PFSK-1 (cell line): ENCODE results near the gene GNB1L.

Experiments used
- FOXP2 ChIP-seq: optimal IDR thresholded peaks from 2 replicates; pipeline ENCODE3; 2011; ENCODE audit warnings: borderline replicate concordance, control low read depth, inconsistent platforms; ENCODE audit not compliant: insufficient read depth; ENCODE audit errors: extremely low read length, extremely low read depth
- POLR2AphosphoS5 ChIP-seq: IDR thresholded peaks from 2 replicates; pipeline ENCODE4 v1.6.1; 2012; ENCODE audit warnings: low read depth, mild to moderate bottlenecking, control low read depth, low read length, moderate library complexity
- REST ChIP-seq, 2 experiments: IDR thresholded peaks; 2 replicates each; pipeline versions ENCODE4 v1.6.1 to v1.8.0; 2011 to 2012; ENCODE audit warnings: low read depth in 2 of 2, low read length in 2 of 2, control low read depth in 1 of 2, inconsistent platforms in 1 of 2, mild to moderate bottlenecking in 1 of 2, moderate library complexity in 1 of 2; ENCODE audit not compliant: insufficient read depth in 1 of 2
- SIN3A ChIP-seq: IDR thresholded peaks from 2 replicates; pipeline ENCODE4 v1.6.1; 2012; ENCODE audit warnings: mild to moderate bottlenecking, low read length, moderate library complexity, borderline replicate concordance; ENCODE audit not compliant: insufficient read depth
- TAF1 ChIP-seq: IDR thresholded peaks from 2 replicates; pipeline ENCODE4 v1.6.1; 2012; ENCODE audit warnings: low read length, control low read depth, borderline replicate concordance; ENCODE audit not compliant: insufficient read depth

The GNB1L gene

GRCh38 chr22:19869497-19870152 is 15.0 kb upstream of the GNB1L start:
- TF ChIP-seq TAF1, result no peak
- TF ChIP-seq REST (IDR thresholded peaks at IDR 0.05; ENCODE audit: insufficient read depth in 1 of 2, low read depth in 2 of 2, low read length in 2 of 2), result no peak
- TF ChIP-seq FOXP2, result no peak
- TF ChIP-seq SIN3A, result no peak
- TF ChIP-seq POLR2AphosphoS5, result no peak

GRCh38 chr22:19868773-19869471 is 14.2 kb upstream of the GNB1L start:
- TF ChIP-seq POLR2AphosphoS5, result no peak
- no peak for TF ChIP-seq SIN3A
- TF ChIP-seq FOXP2, result no peak
- TF ChIP-seq REST (IDR thresholded peaks at IDR 0.05; ENCODE audit: insufficient read depth in 1 of 2, low read depth in 2 of 2, low read length in 2 of 2), result no peak
- no peak for TF ChIP-seq TAF1

- TF ChIP-seq POLR2AphosphoS5, result no peak
- no peak for TF ChIP-seq REST (IDR thresholded peaks at IDR 0.05; ENCODE audit: insufficient read depth in 1 of 2, low read depth in 2 of 2, low read length in 2 of 2)
- TF ChIP-seq FOXP2, result no peak
- no peak for TF ChIP-seq TAF1
- TF ChIP-seq SIN3A, result no peak
These were observed 13.7 kb upstream of the GNB1L start for GRCh38 chr22:19868333-19868732.

- TF ChIP-seq TAF1 (no peak), REST (IDR thresholded peaks at IDR 0.05; ENCODE audit: insufficient read depth in 1 of 2, low read depth in 2 of 2, low read length in 2 of 2) (no peak), POLR2AphosphoS5 (no peak), SIN3A (no peak), FOXP2 (no peak)
These were observed 12.9 kb upstream of the GNB1L start for GRCh38 chr22:19867617-19868016.
